K562 (cell line): ENCODE measurements around the gene TARBP1. TPM values are rescaled to one million over a fixed set of nuclear protein-coding genes. Genes with fewer than 3 reads are reported as not detected.
A peak's percentile ranks its signal among the peaks of the same experiment; 100 is the strongest.

Experiments
- ELF1 ChIP-seq: fragments of 200-800 bp; sonication (Bioruptor generic); IDR thresholded peaks from 2 replicates; pipeline ENCODE4 v1.6.1; 2016; ENCODE audit warnings: missing genetic modification characterization, missing compliant biosample characterization
- FOXK2 ChIP-seq, 2 experiments: fragments of 450-650 bp; IDR thresholded peaks in 1 of 2; conservative IDR thresholded peaks in 1 of 2; 2 replicates each; pipeline ENCODE4 v1.6.1; 2016; ENCODE audit warnings: low read depth in 2 of 2, mild to moderate bottlenecking in 1 of 2
- MCM7 ChIP-seq, 2 experiments: fragments of 450-650 bp; IDR thresholded peaks; 2 replicates each; pipeline ENCODE4 v1.6.1; 2016 to 2018
- NBN ChIP-seq: fragments of 450-650 bp; IDR thresholded peaks from 2 replicates; pipeline ENCODE4 v1.6.1; 2016; ENCODE audit warnings: low read depth, mild to moderate bottlenecking
- PML ChIP-seq: IDR thresholded peaks from 2 replicates; pipeline ENCODE4 v1.6.1; 2012; ENCODE audit warnings: low read length, inconsistent platforms
- RBM22 ChIP-seq: fragments of 200-400 bp; formaldehyde crosslinking; IDR thresholded peaks from 2 replicates; pipeline ENCODE4 v1.6.1; 2018; ENCODE audit warnings: low read length, low read depth; ENCODE audit not compliant: poor library complexity, severe bottlenecking
- ZFP30 ChIP-seq: fragments of 250-450 bp; sonication (Bioruptor Pico); IDR thresholded peaks from 2 replicates; pipeline ENCODE4 v1.8.0; 2022; ENCODE audit warnings: moderate library complexity, mild to moderate bottlenecking, inconsistent platforms, borderline replicate concordance
- ZNF282 ChIP-seq: sonication (generic); formaldehyde crosslinking; IDR thresholded peaks from 2 replicates; pipeline ENCODE4 v1.8.1; 2023; ENCODE audit warnings: missing genetic modification reagents
- ZNF431 ChIP-seq: sonication (generic); formaldehyde crosslinking; IDR thresholded peaks from 2 replicates; pipeline ENCODE4 v1.8.0; 2022; ENCODE audit warnings: mild to moderate bottlenecking, missing genetic modification reagents
- ZNF583 ChIP-seq: fragments of 250-450 bp; sonication (Bioruptor Pico); IDR thresholded peaks from 2 replicates; pipeline ENCODE4 v1.4.0; 2020
- ZNF766 ChIP-seq: fragments of 200-800 bp; sonication (Bioruptor generic); conservative IDR thresholded peaks from 2 replicates; pipeline ENCODE4 v1.6.1; 2016; ENCODE audit warnings: missing genetic modification characterization, missing compliant biosample characterization
- ZNF785 ChIP-seq: fragments of 250-450 bp; sonication (Bioruptor Pico); IDR thresholded peaks from 2 replicates; pipeline ENCODE4 v1.4.0; 2020; ENCODE audit warnings: mild to moderate bottlenecking
- polyA plus RNA-seq, 8 experiments: library from polyadenylated mRNA; depleted of rRNA in 4 of 8; stranded (reverse) in 5 of 8; unstranded in 3 of 8; fragments of >200 nt; fragmentation: Nextera tagmentation in 2 of 8; fragmentation: Illumina TruSeq in 1 of 8; extraction: Ambion mirVana in 2 of 8; extraction: Trizol in 1 of 8; gene quantifications; 2 replicates each; pipeline versions ENCODE4 v1.2.1 to v1.2.3, GENCODE V29; 2011 to 2014; ENCODE audit warnings: inconsistent platforms in 1 of 8, missing spikeins in 1 of 8
- total RNA-seq, 7 experiments: library from RNA; depleted of rRNA in 6 of 7; stranded (reverse); fragments of >200 nt in 6 of 7; fragmentation: Illumina TruSeq in 2 of 7; extraction: Trizol in 2 of 7; gene quantifications; 2 replicates each; pipeline versions ENCODE4 v1.2.1 to v1.2.3, GENCODE V29; 2011 to 2021; ENCODE audit warnings: low replicate concordance in 1 of 7
- TF ChIP-seq, protein P1 (sequence below), 2 experiments: IDR thresholded peaks; 2 replicates each; pipeline ENCODE4 v1.6.1; 2011; ENCODE audit warnings: borderline replicate concordance in 1 of 2, control low read depth in 1 of 2, low read depth in 1 of 2, low read length in 1 of 2, mild to moderate bottlenecking in 1 of 2, mixed read lengths in 1 of 2, moderate library complexity in 1 of 2; ENCODE audit not compliant: insufficient read depth in 1 of 2, insufficient read length in 1 of 2, poor library complexity in 1 of 2, severe bottlenecking in 1 of 2; ENCODE audit errors: extremely low read depth in 1 of 2
- TF ChIP-seq, protein P2 (sequence below): fragments of 250-450 bp; sonication (Bioruptor Pico); IDR thresholded peaks from 2 replicates; pipeline ENCODE4 v1.5.0; 2020; ENCODE audit warnings: mild to moderate bottlenecking, borderline replicate concordance
- TF ChIP-seq, protein P3 (sequence below): fragments of 450-650 bp; IDR thresholded peaks from 2 replicates; pipeline ENCODE4 v1.6.1; 2018; ENCODE audit not compliant: partially characterized antibody
- TF ChIP-seq, protein P4 (sequence below): sonication (generic); formaldehyde crosslinking; IDR thresholded peaks from 2 replicates; pipeline ENCODE4 v1.9.0; 2022; ENCODE audit warnings: mild to moderate bottlenecking, missing genetic modification reagents
- TF ChIP-seq, protein P5 (sequence below): IDR thresholded peaks from 2 replicates; pipeline ENCODE4 v1.6.1; 2016; ENCODE audit warnings: missing genetic modification characterization, missing compliant biosample characterization

Gene TARBP1
- total and polyA plus RNA-seq, 9 of the 15 experiments (the other 6 are each of a cell fraction or from before 2014, with no cell fraction given), result 8.8 to 48.0 (median 22.9) TPM

DNA sequence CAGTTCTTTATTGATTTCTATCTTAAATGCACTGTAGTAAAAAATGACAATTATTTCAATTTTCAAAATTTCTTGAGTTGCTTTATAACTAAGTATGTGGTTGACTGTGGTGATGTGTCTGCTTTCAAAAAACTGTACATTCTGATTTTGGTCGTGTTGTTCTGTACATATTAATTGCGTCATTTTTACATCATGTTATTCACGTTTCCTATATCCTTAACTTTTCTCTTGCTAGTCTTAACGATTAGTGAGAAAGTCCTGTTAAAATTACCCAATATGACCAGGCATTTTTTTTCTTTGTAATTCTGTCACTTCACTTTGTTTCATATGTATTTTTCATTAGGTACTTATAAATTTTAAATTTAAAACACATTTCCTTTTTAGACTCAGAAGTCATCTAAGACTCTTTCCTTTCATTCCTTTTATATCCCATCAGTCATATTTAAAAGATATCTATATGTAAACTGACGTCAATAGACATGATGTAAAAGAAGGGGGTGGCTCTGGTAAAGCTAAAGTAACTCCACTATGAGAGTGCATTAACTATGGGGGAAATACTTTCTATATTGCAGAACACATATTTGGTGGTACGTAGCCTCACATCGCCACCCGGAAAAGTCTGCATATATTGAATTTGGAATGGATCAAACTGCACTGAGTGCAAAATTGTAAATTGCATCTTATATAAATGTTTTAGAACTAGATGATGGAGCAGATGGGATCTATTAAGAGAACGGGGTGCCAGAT is 106.8 kb downstream of the TARBP1 start (continued):
- TF ChIP-seq, protein P1, sequence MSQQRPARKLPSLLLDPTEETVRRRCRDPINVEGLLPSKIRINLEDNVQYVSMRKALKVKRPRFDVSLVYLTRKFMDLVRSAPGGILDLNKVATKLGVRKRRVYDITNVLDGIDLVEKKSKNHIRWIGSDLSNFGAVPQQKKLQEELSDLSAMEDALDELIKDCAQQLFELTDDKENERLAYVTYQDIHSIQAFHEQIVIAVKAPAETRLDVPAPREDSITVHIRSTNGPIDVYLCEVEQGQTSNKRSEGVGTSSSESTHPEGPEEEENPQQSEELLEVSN (IDR thresholded peaks at IDR 0.05; ENCODE audit: borderline replicate concordance in 1 of 2, extremely low read depth in 1 of 2, insufficient read depth in 1 of 2, insufficient read length in 1 of 2, low read depth in 1 of 2, low read length in 1 of 2, poor library complexity in 1 of 2, severe bottlenecking in 1 of 2), result no peak
- TF ChIP-seq ZFP30 (CRISPR knock-in tag) (no peak), PML (0 out of 2 replicates have a peak, but pooled peaks have one; percentile 0), FOXK2 (conservative IDR thresholded peaks at IDR 0.05 in 1 of 2, IDR thresholded peaks at IDR 0.05 in 1 of 2; ENCODE audit: low read depth in 2 of 2) (no peak), ELF1 (tag) (no peak), ZNF282 (CRISPR knock-in tag) (no peak), MCM7 (IDR thresholded peaks at IDR 0.05) (no peak), ZNF785 (CRISPR knock-in tag) (no peak), NBN (no peak), RBM22 (no peak), ZNF766 (CRISPR knock-in tag) (no peak), ZNF431 (CRISPR knock-in tag) (no peak), ZNF583 (CRISPR knock-in tag) (no peak)
- TF ChIP-seq, protein P2, sequence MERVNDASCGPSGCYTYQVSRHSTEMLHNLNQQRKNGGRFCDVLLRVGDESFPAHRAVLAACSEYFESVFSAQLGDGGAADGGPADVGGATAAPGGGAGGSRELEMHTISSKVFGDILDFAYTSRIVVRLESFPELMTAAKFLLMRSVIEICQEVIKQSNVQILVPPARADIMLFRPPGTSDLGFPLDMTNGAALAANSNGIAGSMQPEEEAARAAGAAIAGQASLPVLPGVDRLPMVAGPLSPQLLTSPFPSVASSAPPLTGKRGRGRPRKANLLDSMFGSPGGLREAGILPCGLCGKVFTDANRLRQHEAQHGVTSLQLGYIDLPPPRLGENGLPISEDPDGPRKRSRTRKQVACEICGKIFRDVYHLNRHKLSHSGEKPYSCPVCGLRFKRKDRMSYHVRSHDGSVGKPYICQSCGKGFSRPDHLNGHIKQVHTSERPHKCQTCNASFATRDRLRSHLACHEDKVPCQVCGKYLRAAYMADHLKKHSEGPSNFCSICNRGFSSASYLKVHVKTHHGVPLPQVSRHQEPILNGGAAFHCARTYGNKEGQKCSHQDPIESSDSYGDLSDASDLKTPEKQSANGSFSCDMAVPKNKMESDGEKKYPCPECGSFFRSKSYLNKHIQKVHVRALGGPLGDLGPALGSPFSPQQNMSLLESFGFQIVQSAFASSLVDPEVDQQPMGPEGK (CRISPR knock-in tag), result no peak
- TF ChIP-seq, protein P3, sequence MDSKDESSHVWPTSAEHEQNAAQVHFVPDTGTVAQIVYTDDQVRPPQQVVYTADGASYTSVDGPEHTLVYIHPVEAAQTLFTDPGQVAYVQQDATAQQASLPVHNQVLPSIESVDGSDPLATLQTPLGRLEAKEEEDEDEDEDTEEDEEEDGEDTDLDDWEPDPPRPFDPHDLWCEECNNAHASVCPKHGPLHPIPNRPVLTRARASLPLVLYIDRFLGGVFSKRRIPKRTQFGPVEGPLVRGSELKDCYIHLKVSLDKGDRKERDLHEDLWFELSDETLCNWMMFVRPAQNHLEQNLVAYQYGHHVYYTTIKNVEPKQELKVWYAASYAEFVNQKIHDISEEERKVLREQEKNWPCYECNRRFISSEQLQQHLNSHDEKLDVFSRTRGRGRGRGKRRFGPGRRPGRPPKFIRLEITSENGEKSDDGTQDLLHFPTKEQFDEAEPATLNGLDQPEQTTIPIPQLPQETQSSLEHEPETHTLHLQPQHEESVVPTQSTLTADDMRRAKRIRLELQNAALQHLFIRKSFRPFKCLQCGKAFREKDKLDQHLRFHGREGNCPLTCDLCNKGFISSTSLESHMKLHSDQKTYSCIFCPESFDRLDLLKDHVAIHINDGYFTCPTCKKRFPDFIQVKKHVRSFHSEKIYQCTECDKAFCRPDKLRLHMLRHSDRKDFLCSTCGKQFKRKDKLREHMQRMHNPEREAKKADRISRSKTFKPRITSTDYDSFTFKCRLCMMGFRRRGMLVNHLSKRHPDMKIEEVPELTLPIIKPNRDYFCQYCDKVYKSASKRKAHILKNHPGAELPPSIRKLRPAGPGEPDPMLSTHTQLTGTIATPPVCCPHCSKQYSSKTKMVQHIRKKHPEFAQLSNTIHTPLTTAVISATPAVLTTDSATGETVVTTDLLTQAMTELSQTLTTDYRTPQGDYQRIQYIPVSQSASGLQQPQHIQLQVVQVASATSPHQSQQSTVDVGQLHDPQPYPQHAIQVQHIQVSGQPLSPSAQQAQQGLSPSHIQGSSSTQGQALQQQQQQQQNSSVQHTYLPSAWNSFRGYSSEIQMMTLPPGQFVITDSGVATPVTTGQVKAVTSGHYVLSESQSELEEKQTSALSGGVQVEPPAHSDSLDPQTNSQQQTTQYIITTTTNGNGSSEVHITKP, result no peak
- TF ChIP-seq, protein P4, sequence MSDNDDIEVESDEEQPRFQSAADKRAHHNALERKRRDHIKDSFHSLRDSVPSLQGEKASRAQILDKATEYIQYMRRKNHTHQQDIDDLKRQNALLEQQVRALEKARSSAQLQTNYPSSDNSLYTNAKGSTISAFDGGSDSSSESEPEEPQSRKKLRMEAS (CRISPR knock-in tag), result no peak
- TF ChIP-seq, protein P5, sequence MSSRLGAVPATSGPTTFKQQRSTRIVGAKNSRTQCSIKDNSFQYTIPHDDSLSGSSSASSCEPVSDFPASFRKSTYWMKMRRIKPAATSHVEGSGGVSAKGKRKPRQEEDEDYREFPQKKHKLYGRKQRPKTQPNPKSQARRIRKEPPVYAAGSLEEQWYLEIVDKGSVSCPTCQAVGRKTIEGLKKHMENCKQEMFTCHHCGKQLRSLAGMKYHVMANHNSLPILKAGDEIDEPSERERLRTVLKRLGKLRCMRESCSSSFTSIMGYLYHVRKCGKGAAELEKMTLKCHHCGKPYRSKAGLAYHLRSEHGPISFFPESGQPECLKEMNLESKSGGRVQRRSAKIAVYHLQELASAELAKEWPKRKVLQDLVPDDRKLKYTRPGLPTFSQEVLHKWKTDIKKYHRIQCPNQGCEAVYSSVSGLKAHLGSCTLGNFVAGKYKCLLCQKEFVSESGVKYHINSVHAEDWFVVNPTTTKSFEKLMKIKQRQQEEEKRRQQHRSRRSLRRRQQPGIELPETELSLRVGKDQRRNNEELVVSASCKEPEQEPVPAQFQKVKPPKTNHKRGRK (tag), result peak; percentile 7; the same call in 1 of the 2 replicates
